Body of pancreas (tissue), 4 donors: ENCODE measurements around the gene CDK8. TPM values are rescaled to one million over a fixed set of nuclear protein-coding genes. Genes with fewer than 3 reads are reported as not detected.

Experiments used
- ATAC-seq: fragments of 150-250 bp; one replicate; pipeline ENCODE4 v1.9.1; 2016
- DNase-seq, 4 donors: peaks; one replicate each; pipeline ENCODE4 v3.0.0-alpha.2; 2019
- H3K27ac ChIP-seq, 4 donors: fragments of 200-600 bp; sonication (generic); 1 replicate in 3 of 4; 2 replicates in 1 of 4; pipeline versions ENCODE4 v1.5.1 to v1.6.1; 2016 to 2019; ENCODE audit warnings: mild to moderate bottlenecking in 1 of 4, mixed read lengths in 1 of 4, moderate library complexity in 1 of 4
- H3K27me3 ChIP-seq, 2 donors: fragments of 200-600 bp; sonication (generic); one replicate each; pipeline ENCODE4 v1.6.0; 2016; ENCODE audit warnings: mild to moderate bottlenecking in 1 of 2
- H3K36me3 ChIP-seq, 2 donors: fragments of 200-600 bp; sonication (generic); replicated peaks in 1 of 2; 2 replicates each; pipeline ENCODE4 v1.5.1; 2016; ENCODE audit warnings: low read depth in 2 of 2; ENCODE audit not compliant: insufficient read depth in 1 of 2
- H3K4me1 ChIP-seq: fragments of 200-600 bp; sonication (generic); one replicate; pipeline ENCODE4 v1.6.0; 2016
- H3K4me3 ChIP-seq, 2 donors: fragments of 200-600 bp; sonication (generic); 1 replicate in 1 of 2; 2 replicates in 1 of 2; pipeline ENCODE4 v1.5.1; 2016 to 2019
- H3K9me3 ChIP-seq, 3 donors: fragments of 200-600 bp; sonication (generic); 1 replicate in 2 of 3; 2 replicates in 1 of 3; pipeline ENCODE4 v1.5.1; 2016
- POLR2A ChIP-seq, 3 donors: fragments of 450-650 bp; IDR thresholded peaks; one replicate each; pipeline ENCODE4 v1.6.1; 2016; ENCODE audit warnings: antibody characterized with exemption in 3 of 3, mild to moderate bottlenecking in 2 of 3
- WGBS, 2 donors: methylation state at CpG; one replicate each; pipeline ENCODE4 v1.1.5; 2017; 5-methylcytosine and 5-hydroxymethylcytosine counted together
- intact Hi-C: fragments of 100-400 bp; cut with DNase I; formaldehyde crosslinking; loops from one replicate; pipeline ENCODE4 v1.15.1; 2023
- total RNA-seq, 2 donors: library from RNA; depleted of rRNA; stranded (reverse); fragments of >200 nt; gene quantifications; one replicate each; pipeline ENCODE4 v1.1.0, GENCODE V29; 2016
- TF ChIP-seq, protein P1 (sequence below), 7 experiments: fragments of 450-650 bp in 4 of 7; fragments of 200-600 bp in 3 of 7; sonication (generic) in 3 of 7; IDR thresholded peaks; one replicate each; pipeline ENCODE4 v1.5.1; 2016 to 2019; ENCODE audit warnings: antibody characterized with exemption in 7 of 7

The CDK8 gene
- total RNA-seq, 2 donors from 2014 or later = 12.7 to 13.8 TPM

GRCh38 chr13:26436914-26437313 lies 183.0 kb downstream of the CDK8 start:
- H3K27ac ChIP-seq = no peak overlapping the region
- H3K9me3 ChIP-seq = peaks cover 0 to 7% (median 4%) of the 10 kb centered on the region in 3 donors
- ATAC-seq (no peak), DNase-seq (no peak)
- H3K27me3 ChIP-seq = no peaks in the 10 kb centered on the region
- no peaks in the 10 kb centered on the region for H3K36me3 ChIP-seq
- WGBS, 2 donors = 67 to 83% methylated on average over 3 of the region's 3 CpGs
- TF ChIP-seq, protein P1, sequence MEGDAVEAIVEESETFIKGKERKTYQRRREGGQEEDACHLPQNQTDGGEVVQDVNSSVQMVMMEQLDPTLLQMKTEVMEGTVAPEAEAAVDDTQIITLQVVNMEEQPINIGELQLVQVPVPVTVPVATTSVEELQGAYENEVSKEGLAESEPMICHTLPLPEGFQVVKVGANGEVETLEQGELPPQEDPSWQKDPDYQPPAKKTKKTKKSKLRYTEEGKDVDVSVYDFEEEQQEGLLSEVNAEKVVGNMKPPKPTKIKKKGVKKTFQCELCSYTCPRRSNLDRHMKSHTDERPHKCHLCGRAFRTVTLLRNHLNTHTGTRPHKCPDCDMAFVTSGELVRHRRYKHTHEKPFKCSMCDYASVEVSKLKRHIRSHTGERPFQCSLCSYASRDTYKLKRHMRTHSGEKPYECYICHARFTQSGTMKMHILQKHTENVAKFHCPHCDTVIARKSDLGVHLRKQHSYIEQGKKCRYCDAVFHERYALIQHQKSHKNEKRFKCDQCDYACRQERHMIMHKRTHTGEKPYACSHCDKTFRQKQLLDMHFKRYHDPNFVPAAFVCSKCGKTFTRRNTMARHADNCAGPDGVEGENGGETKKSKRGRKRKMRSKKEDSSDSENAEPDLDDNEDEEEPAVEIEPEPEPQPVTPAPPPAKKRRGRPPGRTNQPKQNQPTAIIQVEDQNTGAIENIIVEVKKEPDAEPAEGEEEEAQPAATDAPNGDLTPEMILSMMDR (IDR thresholded peaks at IDR 0.05) = no peak
- TF ChIP-seq POLR2A (IDR thresholded peaks at IDR 0.05) = no peak
- H3K4me1 ChIP-seq = no peaks in the 10 kb centered on the region
- no peak overlapping the region for H3K4me3 ChIP-seq
- intact Hi-C loops = no loop called here

GRCh38 chr13:26440111-26440510 lies 186.2 kb downstream of the CDK8 start:
- intact Hi-C loops = no loop called here
- Histone ChIP-seq H3K4me1 (no peaks in the 10 kb centered on the region), H3K27me3 (no peaks in the 10 kb centered on the region), H3K4me3 (no peak overlapping the region), H3K36me3 (no peaks in the 10 kb centered on the region), H3K9me3 (peaks cover 0 to 7% (median 4%) of the 10 kb centered on the region in 3 donors), H3K27ac (no peak overlapping the region)
- TF ChIP-seq, protein P1 (IDR thresholded peaks at IDR 0.05) = no peak
- no peak for TF ChIP-seq POLR2A (IDR thresholded peaks at IDR 0.05)
- DNase-seq = no peak
- WGBS, 2 donors = 76% methylated on average over 3 of the region's 3 CpGs
- ATAC-seq = no peak

DNA sequence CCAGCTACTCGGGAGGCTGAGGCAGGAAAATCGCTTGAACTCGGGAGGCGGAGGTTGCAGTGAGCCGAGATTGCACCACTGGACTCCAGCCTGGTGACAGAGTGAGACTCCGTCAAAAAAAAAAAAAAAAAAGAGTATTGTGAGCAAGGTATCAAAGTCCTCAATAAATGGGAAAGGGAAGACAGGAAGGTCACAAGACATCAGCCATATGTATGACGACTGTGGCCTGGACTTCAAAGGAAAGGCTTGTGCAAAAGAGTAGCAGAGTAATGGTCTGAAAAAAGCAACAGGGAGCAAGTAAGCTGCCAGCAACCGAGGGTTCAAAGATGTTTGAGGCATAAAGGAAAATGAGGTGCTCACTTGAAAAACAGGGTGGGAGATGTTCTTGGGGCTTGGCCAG lies 187.5 kb downstream of the CDK8 start:
- ATAC-seq = no peak
- Histone ChIP-seq H3K36me3 (no peaks in the 10 kb centered on the region), H3K27me3 (no peaks in the 10 kb centered on the region), H3K4me3 (no peak overlapping the region), H3K9me3 (peaks cover 0 to 7% (median 4%) of the 10 kb centered on the region in 3 donors), H3K4me1 (no peaks in the 10 kb centered on the region), H3K27ac (no peak overlapping the region)
- intact Hi-C loops = no loop called here
- WGBS, 2 donors = 73 to 75% methylated on average over 8 of the region's 8 CpGs
- DNase-seq = no peak
- TF ChIP-seq, protein P1 (IDR thresholded peaks at IDR 0.05) = no peak
- TF ChIP-seq POLR2A (IDR thresholded peaks at IDR 0.05) = no peak

- Histone ChIP-seq H3K36me3 (no peaks in the 10 kb centered on the region), H3K4me3 (no peak overlapping the region), H3K9me3 (peaks cover 0 to 4% (median 4%) of the 10 kb centered on the region in 3 donors), H3K4me1 (no peaks in the 10 kb centered on the region), H3K27me3 (no peaks in the 10 kb centered on the region), H3K27ac (no peak overlapping the region)
- no peak for DNase-seq
- intact Hi-C loops = no loop called here
- no peak for TF ChIP-seq POLR2A (IDR thresholded peaks at IDR 0.05)
- TF ChIP-seq, protein P1 (IDR thresholded peaks at IDR 0.05) = no peak
- ATAC-seq = no peak
- 43 to 44% methylated on average over 1 of the region's 1 CpG for WGBS, 2 donors
These were observed 188.6 kb downstream of the CDK8 start for GRCh38 chr13:26442541-26442940.

- no peaks in the 10 kb centered on the region for H3K4me1 ChIP-seq
- intact Hi-C loops = no loop called here
- no peak overlapping the region for H3K27ac ChIP-seq
- TF ChIP-seq POLR2A (IDR thresholded peaks at IDR 0.05) = no peak
- TF ChIP-seq, protein P1 (IDR thresholded peaks at IDR 0.05) = no peak
- H3K27me3 ChIP-seq = no peaks in the 10 kb centered on the region
- H3K9me3 ChIP-seq = no peaks in the 10 kb centered on the region
- H3K4me3 ChIP-seq = no peak overlapping the region
- no peak for ATAC-seq
- DNase-seq = no peak
- no peaks in the 10 kb centered on the region for H3K36me3 ChIP-seq
- 59 to 63% methylated on average over 3 of the region's 3 CpGs for WGBS, 2 donors
These were observed 191.2 kb downstream of the CDK8 start for GRCh38 chr13:26445092-26445491.
